Mammary epithelial cell (primary cell): ENCODE results near the gene PSMC6.

Source experiments
- CTCF ChIP-seq, 2 donors: IDR thresholded peaks in 1 of 2; conservative IDR thresholded peaks in 1 of 2; 2 replicates each; pipeline ENCODE4 v1.5.1; 2011 to 2012; ENCODE audit warnings: inconsistent platforms in 2 of 2, low read length in 2 of 2, mild to moderate bottlenecking in 2 of 2, control low read depth in 1 of 2, low read depth in 1 of 2; ENCODE audit not compliant: insufficient read depth in 1 of 2; ENCODE audit errors: extremely low read depth in 1 of 2
- EZH2 ChIP-seq: IDR thresholded peaks from 2 replicates; pipeline ENCODE4 v1.6.1; 2012; ENCODE audit warnings: low read length, inconsistent platforms, borderline replicate concordance

- TF ChIP-seq CTCF (conservative IDR thresholded peaks at IDR 0.05 in 1 of 2, IDR thresholded peaks at IDR 0.05 in 1 of 2; ENCODE audit: extremely low read depth in 1 of 2, insufficient read depth in 1 of 2, low read depth in 1 of 2, low read length in 2 of 2) = no peak
- TF ChIP-seq EZH2 = no peak
Observed at GRCh38 chr14:52738409-52738808, 31.4 kb downstream of the PSMC6 start.
